Adipose tissue (tissue), 3 donors: ENCODE results near the gene PRX. TPM values are rescaled to one million over a fixed set of nuclear protein-coding genes. Genes with fewer than 3 reads are reported as not detected.
"Not testable (repeated sequence)": the region's sequence is repeated elsewhere in the genome, so short reads cannot be mapped to it uniquely, and the experiment has no call there.

Experiments used
- H3K27ac ChIP-seq: one replicate; pipeline ENCODE4 v1.5.1; 2013; ENCODE audit warnings: low read depth, low read length
- WGBS, 3 donors: extraction: QIAGEN DNeasy Blood & Tissue Kit; methylation state at CpG; one replicate each; pipeline ENCODE4 v1.1.7; 2013; 5-methylcytosine and 5-hydroxymethylcytosine counted together
- polyA plus RNA-seq, 3 donors: library from polyadenylated mRNA; stranded (reverse); fragments of 200-250 nt; gene quantifications; one replicate each; pipeline ENCODE4 v1.2.3, GENCODE V29; 2013
- donor health status: healthy with polysubstance abuse.
- donor health status: Bipolar disorder and iron deficiency.
- donor health status: healthy.

PRX gene
- polyA plus RNA-seq, 3 donors = 2.3 to 4.5 (median 2.4) TPM

DNA sequence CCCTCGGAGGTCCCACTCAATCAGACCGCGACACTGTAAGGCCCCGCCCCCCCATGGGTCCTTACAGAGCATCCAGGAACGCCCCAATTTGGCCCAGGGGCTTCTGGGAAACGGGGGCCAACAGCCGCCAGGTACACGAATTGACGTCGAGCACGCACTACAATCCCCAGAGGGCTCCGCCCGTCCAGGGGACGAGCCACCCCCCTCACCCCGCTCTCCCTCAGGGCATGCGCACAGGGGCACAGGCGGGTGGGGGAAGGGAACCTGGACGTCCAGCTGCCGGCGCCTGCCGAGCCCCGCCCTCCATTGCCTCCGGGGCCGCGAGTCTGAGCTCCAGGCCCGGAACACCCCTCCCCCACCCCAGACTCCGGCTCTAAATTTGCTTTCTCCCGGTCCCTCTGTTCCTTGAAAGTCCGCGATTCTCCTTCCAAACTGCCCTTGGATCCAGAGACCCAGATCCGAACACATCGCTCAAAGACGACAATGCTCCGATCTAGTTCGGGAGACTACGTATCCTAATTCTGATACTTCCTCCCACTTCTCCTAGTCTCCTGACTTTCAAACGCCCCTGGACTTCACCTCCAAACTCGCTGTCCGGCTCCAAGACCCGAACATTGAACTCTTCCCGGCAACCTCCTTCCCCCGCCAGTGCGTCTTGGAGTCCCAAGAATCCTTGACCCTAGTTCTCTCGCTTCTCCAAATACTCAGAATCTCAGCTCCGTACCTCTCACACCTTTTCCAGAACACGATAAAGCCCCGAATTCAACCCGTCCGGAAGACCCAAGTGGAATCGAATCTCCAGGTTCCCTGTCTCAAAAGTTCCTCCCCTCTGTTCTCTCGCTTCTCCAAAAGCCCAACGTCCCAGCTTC lies 30.2 kb upstream of the PRX start:
- peak overlapping the region; percentile 68 for H3K27ac ChIP-seq
- 0 to 1% (median 0%) methylated on average over 52 of the region's 52 CpGs for WGBS, 3 donors

- WGBS, 3 donors = 17 to 20% (median 18%) methylated on average over 22 of the region's 22 CpGs
These were observed 29.4 kb upstream of the PRX start for GRCh38 chr19:40442328-40443130.

DNA sequence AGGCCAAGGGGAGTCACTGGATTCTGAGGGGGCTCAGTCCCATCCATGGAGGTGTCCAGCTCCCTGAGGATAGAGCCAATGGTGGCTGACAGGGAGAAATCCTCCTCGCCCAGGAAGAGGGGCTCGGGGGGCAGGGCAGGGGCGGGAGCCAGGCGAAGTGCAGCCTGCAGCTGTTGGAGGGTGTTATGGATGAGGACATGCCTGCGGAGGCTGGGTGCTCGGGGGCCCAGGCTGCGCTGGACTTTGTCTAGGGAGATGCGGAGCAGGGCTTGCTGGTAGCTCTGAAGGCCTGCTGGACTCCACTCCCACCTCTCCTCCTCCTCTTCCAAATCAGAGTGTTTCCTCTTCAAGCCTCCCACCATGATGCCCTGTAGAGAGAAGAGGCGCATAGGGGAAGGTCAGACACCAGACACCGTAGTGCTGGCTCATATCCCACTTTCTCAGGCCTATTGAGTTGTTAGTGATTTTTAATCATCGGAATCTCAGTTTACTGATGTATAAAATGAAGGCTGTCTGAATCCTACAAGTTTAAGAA lies 28.6 kb upstream of the PRX start:
- H3K27ac ChIP-seq = no peak overlapping the region

More at GRCh38 chr19:40442328-40443130, 29.4 kb upstream of the PRX start:
- no peak overlapping the region for H3K27ac ChIP-seq

GRCh38 chr19:40438284-40438683 lies 25.1 kb upstream of the PRX start:
- WGBS, 3 donors = 85 to 97% (median 94%) methylated on average over 3 of the region's 3 CpGs
- no peak overlapping the region for H3K27ac ChIP-seq

More for the DNA sequence above, 28.6 kb upstream of the PRX start:
- 76 to 83% (median 78%) methylated on average over 8 to 11 of the region's 11 CpGs for WGBS, 3 donors

DNA sequence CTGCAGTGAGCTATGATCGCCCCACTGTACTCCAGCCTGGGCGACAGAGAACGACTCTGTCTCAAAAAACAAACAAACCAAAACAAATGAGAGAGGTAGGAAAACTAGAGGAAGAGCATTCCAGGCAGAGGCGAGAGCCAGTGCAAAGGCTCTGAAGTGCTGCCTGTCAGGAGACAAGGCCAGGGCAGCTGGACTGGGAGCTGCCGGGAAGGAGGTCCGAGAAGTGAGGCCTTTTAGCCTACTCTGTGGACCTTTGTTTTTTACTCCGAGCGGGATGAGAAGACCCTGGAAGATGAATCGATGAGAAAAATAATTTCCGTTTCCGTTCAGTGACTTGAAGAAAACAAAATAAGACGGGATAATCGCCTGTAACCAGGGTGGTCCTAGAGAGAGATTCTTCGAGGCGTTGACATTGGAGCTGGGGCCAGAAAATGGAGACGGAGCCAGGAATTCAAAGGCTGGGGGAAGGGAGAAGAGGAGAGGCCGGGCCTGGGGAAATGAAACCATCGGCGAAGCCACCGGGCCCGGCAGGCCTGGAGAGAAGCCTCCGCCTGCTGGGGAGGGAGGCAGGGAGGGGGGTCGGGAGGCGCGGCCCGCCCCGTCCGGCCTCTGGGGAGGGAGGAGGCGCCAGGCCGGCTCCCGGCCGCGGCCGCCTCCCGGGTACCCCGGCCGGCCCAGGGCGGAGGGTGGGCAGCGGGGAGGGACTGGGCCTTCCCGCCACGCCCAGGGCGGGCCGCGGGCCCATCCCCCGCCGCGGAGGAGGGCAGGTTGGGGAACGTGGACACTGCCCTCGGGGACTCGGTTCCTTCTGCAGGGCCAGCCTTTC lies 20.4 kb upstream of the PRX start:
- H3K27ac ChIP-seq = peak overlapping the region; percentile 71
- 1 to 2% (median 2%) methylated on average over 32 to 47 of the region's 50 CpGs for WGBS, 3 donors

GRCh38 chr19:40432760-40433159 lies 19.6 kb upstream of the PRX start:
- WGBS, 3 donors = 34 to 56% (median 47%) methylated on average over 7 of the region's 7 CpGs

GRCh38 chr19:40431698-40432097 lies 18.5 kb upstream of the PRX start:
- 87 to 95% (median 90%) methylated on average over 3 of the region's 3 CpGs for WGBS, 3 donors
- H3K27ac ChIP-seq = no peak overlapping the region

More at GRCh38 chr19:40432760-40433159, 19.6 kb upstream of the PRX start:
- not testable (repeated sequence) for H3K27ac ChIP-seq

DNA sequence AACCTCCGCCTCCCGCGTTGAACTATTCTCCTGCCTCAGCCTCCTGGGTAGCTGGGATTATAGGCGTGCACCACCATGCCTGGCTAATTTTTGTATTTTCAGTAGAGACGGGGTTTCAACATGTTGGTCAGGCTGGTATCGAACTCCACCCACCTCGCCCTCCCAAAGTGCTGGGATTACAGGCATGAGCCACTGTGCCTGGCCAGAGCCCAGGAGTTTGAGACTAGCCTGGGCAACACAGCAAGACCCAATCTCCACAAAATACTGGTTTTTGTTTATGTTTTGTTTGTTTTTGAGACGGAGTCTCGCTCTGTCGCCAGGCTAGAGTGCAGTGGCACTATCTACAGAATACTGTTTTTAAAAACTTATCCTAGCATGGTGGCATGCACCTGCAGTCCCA lies 17.1 kb upstream of the PRX start:
- 94 to 97% (median 96%) methylated on average over 10 of the region's 10 CpGs for WGBS, 3 donors
- not testable (repeated sequence) for H3K27ac ChIP-seq

GRCh38 chr19:40428197-40428596 lies 15.0 kb upstream of the PRX start:
- not testable (repeated sequence) for H3K27ac ChIP-seq
- WGBS, 3 donors = 91 to 96% (median 96%) methylated on average over 7 of the region's 7 CpGs

- peak within 1 kb of the TSS; percentile 89 for H3K27ac ChIP-seq
- 0 to 1% (median 0%) methylated on average over 62 to 75 of the region's 75 CpGs for WGBS, 3 donors
These were observed 12.5 kb upstream of the PRX start, which contains the start of gene SERTAD1 for GRCh38 chr19:40425450-40426287. Gene SERTAD1 (minus strand): TSS chr19:40425992. CDS start chr19:40423546, 2,446 bp downstream.

- peak overlapping the region; percentile 89 for H3K27ac ChIP-seq
- WGBS, 3 donors = 1 to 2% (median 1%) methylated on average over 22 to 28 of the region's 28 CpGs
These were observed 11.7 kb upstream of the PRX start for GRCh38 chr19:40424637-40425449.

GRCh38 chr19:40423938-40424337 lies 10.8 kb upstream of the PRX start:
- no peak overlapping the region for H3K27ac ChIP-seq
- WGBS, 3 donors = 94 to 98% (median 95%) methylated on average over 6 of the region's 6 CpGs

DNA sequence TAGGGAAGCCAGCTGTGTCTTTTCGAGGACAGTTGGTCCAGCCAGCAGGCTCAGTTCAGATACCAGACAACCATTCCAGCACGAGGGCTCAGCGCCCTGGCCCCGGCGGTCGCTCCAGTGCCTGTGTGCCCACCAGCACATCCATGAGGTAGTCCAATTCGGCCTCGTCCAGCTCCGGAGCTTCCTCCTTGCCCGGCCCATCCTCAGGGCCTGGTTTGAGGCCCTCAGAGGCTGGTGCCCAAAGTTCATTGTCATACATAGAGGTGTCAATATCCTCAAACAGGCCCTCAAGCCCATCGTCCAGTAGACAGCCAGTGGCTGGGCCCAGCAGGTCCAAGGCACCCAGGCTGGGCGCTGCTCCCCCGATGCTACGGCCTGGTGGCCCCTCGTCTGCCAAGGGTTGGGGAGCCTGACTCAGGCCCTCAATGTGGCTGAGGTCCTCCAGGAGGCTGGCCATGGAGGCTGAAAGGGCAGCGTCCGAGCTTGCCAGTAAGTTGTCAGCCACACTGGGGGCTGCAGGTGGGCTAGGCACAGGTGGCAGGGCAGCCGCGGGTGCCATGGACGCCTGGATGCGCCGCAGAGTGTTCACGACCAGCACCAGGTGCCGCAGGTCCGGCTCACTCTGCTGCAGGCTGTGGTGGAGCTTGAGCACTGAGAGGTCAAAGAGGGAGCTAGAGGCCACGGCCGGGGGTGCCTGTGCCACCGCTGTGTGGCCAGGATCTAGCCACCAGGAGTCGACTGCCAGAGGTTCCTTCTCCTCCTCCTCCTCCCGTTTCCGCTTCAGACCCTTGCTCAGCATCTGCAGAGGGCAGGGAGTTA lies 9.8 kb upstream of the PRX start:
- H3K27ac ChIP-seq = no peak overlapping the region
- 89% methylated on average over 31 of the region's 31 CpGs for WGBS, 3 donors

DNA sequence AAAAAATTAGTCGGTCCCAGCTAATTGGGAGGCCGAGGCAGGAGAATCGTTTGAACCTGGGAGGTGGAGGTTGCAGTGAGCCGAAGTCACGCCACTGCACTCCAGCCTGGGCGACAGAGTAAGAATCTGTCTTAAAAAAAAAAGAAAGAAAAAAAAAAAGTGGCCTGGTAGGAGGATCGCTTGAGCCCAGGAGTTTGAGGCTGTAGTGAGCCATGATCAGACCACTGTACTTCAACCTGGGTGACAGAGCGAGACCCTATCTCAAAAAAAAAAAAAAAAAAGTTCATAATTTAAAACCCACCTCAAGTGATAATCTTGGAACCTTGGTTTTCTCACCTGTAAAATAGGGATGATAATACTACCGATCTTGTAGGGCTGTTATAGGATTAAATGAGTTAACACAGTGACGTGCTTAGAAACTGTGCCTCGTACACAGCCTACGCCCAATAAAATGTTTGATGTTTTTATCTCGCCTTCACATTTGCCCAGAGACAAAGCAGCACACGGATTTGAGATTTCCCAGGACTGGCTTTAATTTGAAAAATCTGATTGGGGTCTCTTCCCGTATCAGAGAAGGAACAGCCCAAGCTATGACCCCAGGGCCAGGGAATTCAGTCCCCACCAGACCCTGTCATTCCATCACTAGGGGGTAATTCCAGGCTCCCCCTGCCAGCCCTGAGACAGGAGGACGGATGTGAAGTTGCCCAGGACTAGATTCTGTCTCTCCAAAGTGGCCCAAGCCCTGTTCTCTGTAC lies 9.0 kb upstream of the PRX start:
- 76 to 83% (median 77%) methylated on average over 16 of the region's 16 CpGs for WGBS, 3 donors
- H3K27ac ChIP-seq = no peak overlapping the region
